CD4-positive, CD25-positive, alpha-beta regulatory T cell (primary cell): ENCODE data around the gene CD2AP. TPM values are rescaled to one million over a fixed set of nuclear protein-coding genes. Genes with fewer than 3 reads are reported as not detected.

Experiments used
- ATAC-seq, 2 donors: fragments of 150-1000 bp; cut with Tn5 transposase; one replicate each; pipeline ENCODE4 v1.10.0; 2021; ENCODE audit warnings: low read depth in 2 of 2, moderate number of reproducible peaks in 2 of 2, moderate library complexity in 1 of 2
- DNase-seq, 3 donors: peaks; one replicate each; pipeline versions ENCODE4 v3.0.0 to v3.0.0-alpha.2; 2012 to 2022; ENCODE audit warnings: mixed read lengths in 1 of 3
- H3K27ac ChIP-seq: one replicate; pipeline ENCODE4 v1.7.0; 2013; ENCODE audit warnings: mild to moderate bottlenecking, low read length; ENCODE audit not compliant: insufficient read depth, poor library complexity, severe bottlenecking
- H3K27me3 ChIP-seq: one replicate; pipeline ENCODE4 v1.7.0; 2013; ENCODE audit warnings: low read length; ENCODE audit not compliant: control insufficient read depth, insufficient read depth
- H3K36me3 ChIP-seq: one replicate; pipeline ENCODE4 v1.7.0; 2013; ENCODE audit warnings: mild to moderate bottlenecking, low read length, moderate library complexity; ENCODE audit not compliant: control insufficient read depth, insufficient read depth
- H3K4me1 ChIP-seq: 2 replicates; pipeline ENCODE4 v1.7.0; 2013; ENCODE audit warnings: mild to moderate bottlenecking, low read length; ENCODE audit not compliant: insufficient read depth, control insufficient read depth, poor library complexity, severe bottlenecking
- H3K4me3 ChIP-seq: one replicate; pipeline ENCODE4 v1.7.0; 2013; ENCODE audit warnings: low read depth, mild to moderate bottlenecking, low read length, moderate library complexity
- H3K9me3 ChIP-seq, 2 experiments: 1 replicate in 1 of 2; 2 replicates in 1 of 2; pipeline ENCODE4 v1.7.0; 2013; ENCODE audit warnings: low read length in 2 of 2, mild to moderate bottlenecking in 1 of 2, moderate library complexity in 1 of 2; ENCODE audit not compliant: control insufficient read depth in 2 of 2
- H3K27ac Mint-ChIP-seq, 3 donors: one replicate each; pipeline ENCODE4 v1.8.0; 2020 to 2022; ENCODE audit warnings: mild to moderate bottlenecking in 3 of 3, mixed read lengths in 3 of 3, moderate library complexity in 2 of 3
- H3K27me3 Mint-ChIP-seq: one replicate; pipeline ENCODE4 v1.8.0; 2022; ENCODE audit warnings: mild to moderate bottlenecking, mixed read lengths
- H3K36me3 Mint-ChIP-seq: one replicate; pipeline ENCODE4 v1.8.0; 2020; ENCODE audit warnings: mixed read lengths
- H3K4me1 Mint-ChIP-seq, 4 donors: one replicate each; pipeline ENCODE4 v1.8.0; 2020 to 2022; ENCODE audit warnings: mixed read lengths in 4 of 4, mild to moderate bottlenecking in 1 of 4
- H3K4me3 Mint-ChIP-seq, 4 donors: one replicate each; pipeline ENCODE4 v1.8.0; 2020 to 2022; ENCODE audit warnings: mild to moderate bottlenecking in 4 of 4, mixed read lengths in 4 of 4, moderate library complexity in 3 of 4
- H3K9me3 Mint-ChIP-seq, 7 donors: one replicate each; pipeline ENCODE4 v1.8.0; 2020 to 2022; ENCODE audit warnings: mixed read lengths in 7 of 7, mild to moderate bottlenecking in 3 of 7, moderate library complexity in 2 of 7
- polyA plus RNA-seq, 4 donors: library from polyadenylated mRNA; unstranded; fragments of 300-500 nt; fragmentation: Illumina TruSeq; gene quantifications; one replicate each; pipeline ENCODE4 v1.2.3, GENCODE V29; 2021
- total RNA-seq: library from RNA; stranded (reverse); gene quantifications from one replicate; pipeline ENCODE4 v1.2.3, GENCODE V29; 2022

CD2AP gene
- total and polyA plus RNA-seq, 5 donors from 2014 or later = 4.0 to 30.5 (median 6.5) TPM

DNA sequence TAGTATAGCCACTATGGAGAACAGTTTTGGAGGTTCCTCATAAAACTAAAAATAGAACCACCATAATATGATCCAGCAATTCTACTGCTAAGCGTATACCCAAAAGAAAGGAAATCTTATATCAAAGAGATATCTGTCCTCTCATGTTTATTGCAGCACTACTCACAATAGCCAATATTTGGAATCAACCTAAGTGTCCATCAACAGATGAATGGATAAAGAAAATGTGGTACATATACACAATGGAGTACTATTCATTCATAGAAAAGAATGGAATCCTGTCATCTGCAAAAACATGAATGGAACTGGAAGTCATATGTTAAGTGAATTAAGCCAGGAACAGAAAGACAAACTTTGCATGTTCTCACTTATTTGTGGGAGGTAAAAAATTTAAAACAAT, 5.7 kb upstream of the CD2AP start:
- Histone ChIP-seq H3K27ac (no peak overlapping the region), H3K4me3 (no peak overlapping the region), H3K9me3 (no peaks in the 10 kb centered on the region), H3K27me3 (peaks cover 3% of the 10 kb centered on the region), H3K36me3 (no peaks in the 10 kb centered on the region), H3K4me1 (no peaks in the 10 kb centered on the region)
- Mint-ChIP-seq H3K4me1 (peaks cover 0 to 8% (median 3%) of the 10 kb centered on the region in 4 donors), H3K9me3 (peaks cover 0 to under 1% (median 0%) of the 10 kb centered on the region in 7 donors), H3K27me3 (peaks cover 30% of the 10 kb centered on the region), H3K27ac (peak overlapping the region in 1 of 3 donors; percentile 9), H3K4me3 (no peak overlapping the region), H3K36me3 (no peaks in the 10 kb centered on the region)
- DNase-seq = no peak
- no peak for ATAC-seq

DNA sequence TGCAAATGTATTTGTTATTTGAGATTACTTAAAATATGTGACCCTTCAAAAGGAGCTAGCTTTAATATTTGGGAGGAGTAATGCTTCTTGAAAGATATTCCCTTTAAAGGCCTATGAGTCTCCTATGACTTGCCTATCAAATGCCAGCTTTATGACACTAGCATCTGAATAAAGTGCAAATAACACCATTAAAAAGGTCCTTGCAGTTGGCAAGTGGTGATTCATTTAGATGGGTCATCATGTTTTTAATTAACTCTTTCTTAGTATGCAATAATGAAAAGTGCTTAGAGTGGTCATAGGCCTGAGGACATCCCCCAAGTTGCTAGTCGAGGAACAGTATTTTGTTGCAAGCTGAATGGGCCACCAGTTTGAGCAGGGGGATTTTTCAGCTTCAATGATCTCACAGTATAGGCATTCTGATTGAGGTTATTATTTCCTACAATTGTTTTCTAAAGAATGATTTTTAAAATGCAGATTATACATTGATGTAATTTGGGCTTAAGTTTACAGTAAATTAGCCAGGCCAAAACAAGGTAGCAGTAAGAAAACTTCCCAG, 3.7 kb upstream of the CD2AP start:
- peaks cover 9% of the 10 kb centered on the region for H3K4me1 ChIP-seq
- H3K36me3 ChIP-seq = no peaks in the 10 kb centered on the region
- H3K4me3 Mint-ChIP-seq = no peak overlapping the region
- H3K36me3 Mint-ChIP-seq = no peaks in the 10 kb centered on the region
- H3K27ac ChIP-seq = no peak overlapping the region
- no peaks in the 10 kb centered on the region for H3K27me3 ChIP-seq
- no peaks in the 10 kb centered on the region for H3K9me3 Mint-ChIP-seq
- H3K9me3 ChIP-seq = no peaks in the 10 kb centered on the region
- DNase-seq (no peak), ATAC-seq (no peak)
- H3K4me1 Mint-ChIP-seq = peaks cover 2 to 18% (median 7%) of the 10 kb centered on the region in 4 donors
- no peak overlapping the region for H3K4me3 ChIP-seq
- H3K27me3 Mint-ChIP-seq = peaks cover 26% of the 10 kb centered on the region
- H3K27ac Mint-ChIP-seq = no peak overlapping the region

DNA sequence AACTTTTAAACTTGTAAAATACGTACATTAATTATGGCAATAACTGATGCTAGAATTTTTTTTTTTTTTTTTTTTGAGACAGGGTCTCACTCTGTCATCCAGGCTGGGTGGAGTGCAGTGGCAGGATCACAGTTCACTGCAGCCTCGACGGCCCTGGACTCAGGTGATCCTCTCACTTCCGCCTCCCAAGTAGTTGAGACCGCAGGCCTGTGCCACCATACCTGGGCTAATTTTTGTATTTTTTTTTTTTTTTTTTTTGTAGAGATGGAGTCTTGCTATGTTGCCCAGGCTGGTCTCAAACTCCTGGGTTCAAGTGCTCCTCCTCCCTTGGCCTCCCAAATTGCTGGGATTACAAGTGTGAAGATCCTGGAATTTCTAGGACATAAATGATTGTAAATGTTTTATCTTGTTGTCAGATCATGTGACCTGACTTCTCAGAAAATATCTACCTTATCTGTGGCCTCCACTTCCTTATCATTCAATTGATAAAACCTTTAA, 2.2 kb upstream of the CD2AP start:
- Histone ChIP-seq H3K27me3 (no peaks in the 10 kb centered on the region), H3K4me3 (no peak overlapping the region), H3K9me3 (no peaks in the 10 kb centered on the region), H3K36me3 (no peaks in the 10 kb centered on the region), H3K4me1 (peaks cover 23% of the 10 kb centered on the region), H3K27ac (no peak overlapping the region)
- DNase-seq (no peak), ATAC-seq (no peak)
- Mint-ChIP-seq H3K4me1 (peaks cover 11 to 32% (median 17%) of the 10 kb centered on the region in 4 donors), H3K4me3 (peak overlapping the region in 1 of 4 donors; percentile 27), H3K9me3 (no peaks in the 10 kb centered on the region), H3K27me3 (peaks cover 19% of the 10 kb centered on the region), H3K27ac (no peak overlapping the region), H3K36me3 (no peaks in the 10 kb centered on the region)

DNA sequence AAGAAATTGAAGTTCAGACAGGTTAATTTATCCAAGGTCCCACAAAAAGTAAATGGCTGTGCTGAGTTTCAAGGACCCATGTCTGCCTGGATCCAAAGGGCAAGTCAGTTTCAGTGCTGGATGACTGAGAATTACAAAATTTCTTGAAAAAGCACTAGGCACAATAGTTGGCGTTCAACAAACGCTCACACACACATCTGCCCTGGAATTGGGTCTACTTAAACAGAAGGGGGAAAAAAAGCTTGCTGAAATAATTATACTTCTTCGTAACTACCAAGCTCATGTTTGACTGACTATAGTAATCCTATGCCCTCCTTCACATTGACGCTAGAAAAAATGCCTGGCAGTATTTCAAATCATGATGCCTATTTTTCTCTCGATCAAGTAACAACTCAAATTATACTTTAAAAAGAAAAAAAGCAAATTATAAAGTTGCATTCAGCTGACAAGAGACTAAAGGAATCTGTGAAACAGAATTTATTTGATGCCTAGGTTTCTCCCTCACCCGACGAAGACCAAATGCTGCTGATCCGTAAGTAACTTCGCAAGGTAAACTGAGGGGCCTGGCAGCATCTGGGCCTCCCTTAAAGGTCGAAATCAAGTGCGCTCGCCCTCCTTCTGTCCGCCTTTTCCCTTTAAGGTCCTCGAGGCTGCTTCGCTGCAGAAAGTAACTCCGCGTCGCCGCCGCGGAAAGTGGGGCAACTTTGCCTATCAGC, 650 bp upstream of the CD2AP start:
- peak overlapping the region; percentile 72 for H3K4me3 ChIP-seq
- ATAC-seq (no peak), DNase-seq (peak in 2 of 3 donors; percentile 6 to 8)
- no peaks in the 10 kb centered on the region for H3K27me3 ChIP-seq
- no peaks in the 10 kb centered on the region for H3K36me3 ChIP-seq
- no peaks in the 10 kb centered on the region for H3K9me3 ChIP-seq
- H3K4me3 Mint-ChIP-seq = peak overlapping the region; percentile 91 to 100 (median 100)
- peaks cover 18 to 43% (median 23%) of the 10 kb centered on the region in 4 donors for H3K4me1 Mint-ChIP-seq
- no peaks in the 10 kb centered on the region for H3K36me3 Mint-ChIP-seq
- H3K27ac ChIP-seq = peak overlapping the region; percentile 92
- H3K27ac Mint-ChIP-seq = peak overlapping the region; percentile 95 to 98 (median 97)
- no peaks in the 10 kb centered on the region for H3K9me3 Mint-ChIP-seq
- peaks cover 14% of the 10 kb centered on the region for H3K27me3 Mint-ChIP-seq
- H3K4me1 ChIP-seq = peaks cover 23% of the 10 kb centered on the region

DNA sequence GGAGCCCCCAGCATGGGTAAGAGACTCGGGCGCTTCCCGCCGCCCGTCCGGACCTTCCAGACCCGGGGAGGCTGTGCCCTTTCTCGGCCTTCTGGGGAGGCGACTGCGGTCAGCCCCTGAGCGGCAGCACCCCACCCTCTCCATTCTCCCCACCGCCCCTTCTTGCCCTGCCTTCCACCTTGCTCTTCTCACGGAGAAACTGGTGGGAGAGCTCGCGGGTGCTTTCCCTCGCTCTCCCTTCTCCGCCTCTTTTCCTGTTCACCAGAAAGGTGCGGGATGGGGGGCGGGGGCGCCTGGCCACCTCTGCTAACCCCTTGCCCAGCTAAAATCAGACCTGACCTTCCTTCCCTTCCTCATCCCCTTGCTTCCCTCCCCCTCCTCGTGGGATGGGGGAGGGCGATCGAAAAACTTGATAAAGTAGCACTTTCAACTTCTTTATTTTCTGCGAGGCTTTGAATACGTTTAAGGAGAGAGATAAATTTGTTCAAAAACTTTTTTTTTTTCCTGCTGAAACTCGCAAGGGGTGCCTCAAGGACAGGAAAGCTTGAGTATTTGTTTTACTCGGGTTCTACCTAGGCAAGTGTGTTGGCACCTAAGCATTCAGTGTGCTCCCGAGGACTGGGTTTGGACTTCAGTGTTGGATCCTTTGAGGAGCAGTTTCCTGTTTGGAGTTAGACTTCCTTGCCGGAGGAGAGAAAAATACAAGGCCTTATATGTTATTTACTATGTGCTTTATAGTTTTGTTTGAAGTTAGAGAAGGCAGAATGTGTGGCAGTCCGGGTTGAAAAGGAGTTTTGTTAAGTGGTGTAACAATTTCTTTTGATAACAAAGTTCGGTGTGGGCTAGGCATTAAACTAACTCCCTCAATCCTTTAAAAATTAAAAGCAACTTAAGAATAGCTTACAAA, 897 bp downstream of the CD2AP start:
- DNase-seq = peak in 1 of 3 donors; percentile 28
- Mint-ChIP-seq H3K36me3 (no peaks in the 10 kb centered on the region), H3K9me3 (no peaks in the 10 kb centered on the region), H3K4me1 (peaks cover 25 to 52% (median 31%) of the 10 kb centered on the region in 4 donors), H3K4me3 (peak overlapping the region; percentile 91 to 100 (median 100)), H3K27ac (peak overlapping the region; percentile 97 to 99 (median 97)), H3K27me3 (peaks cover 8% of the 10 kb centered on the region)
- Histone ChIP-seq H3K4me1 (peaks cover 23% of the 10 kb centered on the region), H3K27ac (peak overlapping the region; percentile 92), H3K36me3 (no peaks in the 10 kb centered on the region), H3K9me3 (no peaks in the 10 kb centered on the region), H3K4me3 (peak overlapping the region; percentile 91), H3K27me3 (no peaks in the 10 kb centered on the region)
- ATAC-seq = no peak

DNA sequence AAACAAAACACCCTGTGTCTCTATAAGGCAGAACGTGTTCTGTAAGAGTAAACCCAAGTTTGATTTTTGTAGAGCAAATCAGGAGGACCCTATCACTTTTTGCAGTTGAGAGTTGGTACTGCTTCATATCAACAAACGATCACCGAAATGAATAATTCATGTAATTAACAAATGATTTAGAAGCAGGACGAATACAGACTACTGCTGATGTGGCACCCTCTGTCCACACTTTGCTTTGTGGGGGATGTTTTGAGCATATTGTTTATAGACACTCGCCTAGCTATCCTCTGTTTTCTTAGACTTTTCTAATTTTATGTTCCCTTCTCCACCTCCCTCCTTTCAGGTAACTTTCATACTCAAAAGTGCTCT, 1.5 kb downstream of the CD2AP start:
- Mint-ChIP-seq H3K27ac (peak overlapping the region; percentile 97 to 99 (median 97)), H3K9me3 (no peaks in the 10 kb centered on the region), H3K4me3 (peak overlapping the region; percentile 91 to 100 (median 100)), H3K4me1 (peaks cover 30 to 58% (median 37%) of the 10 kb centered on the region in 4 donors), H3K36me3 (no peaks in the 10 kb centered on the region), H3K27me3 (peaks cover 5% of the 10 kb centered on the region)
- H3K27ac ChIP-seq = no peak overlapping the region
- H3K36me3 ChIP-seq = no peaks in the 10 kb centered on the region
- ATAC-seq (no peak), DNase-seq (peak in 1 of 3 donors; percentile 16)
- peak overlapping the region; percentile 91 for H3K4me3 ChIP-seq
- H3K27me3 ChIP-seq = no peaks in the 10 kb centered on the region
- no peaks in the 10 kb centered on the region for H3K9me3 ChIP-seq
- H3K4me1 ChIP-seq = peaks cover 23% of the 10 kb centered on the region

DNA sequence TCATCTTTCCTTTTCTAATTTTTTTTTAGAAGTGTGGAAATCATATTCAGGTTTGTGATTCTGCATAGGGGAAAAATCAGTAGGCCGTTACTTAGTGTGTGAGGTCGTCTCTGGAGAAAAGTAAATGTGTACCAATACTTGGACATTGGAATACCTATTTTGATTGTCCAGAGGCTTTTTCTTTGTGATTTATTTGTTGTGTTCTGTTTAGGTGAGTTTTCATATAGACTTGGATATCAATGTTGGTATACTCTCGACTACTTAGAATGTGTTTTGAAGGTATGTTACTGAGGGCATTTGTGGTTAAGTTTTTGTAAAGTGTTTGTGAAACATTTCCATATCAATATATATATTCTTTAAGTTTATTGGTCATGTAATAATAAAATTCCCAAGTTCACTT, 2.3 kb downstream of the CD2AP start:
- no peak overlapping the region for H3K27ac ChIP-seq
- H3K4me3 Mint-ChIP-seq = peak overlapping the region in 3 of 4 donors; percentile 91 to 100 (median 100)
- peaks cover 23% of the 10 kb centered on the region for H3K4me1 ChIP-seq
- H3K9me3 ChIP-seq = no peaks in the 10 kb centered on the region
- ATAC-seq (no peak), DNase-seq (no peak)
- no peak overlapping the region for H3K27ac Mint-ChIP-seq
- peaks cover 5% of the 10 kb centered on the region for H3K27me3 Mint-ChIP-seq
- H3K4me3 ChIP-seq = peak overlapping the region; percentile 91
- H3K36me3 ChIP-seq = no peaks in the 10 kb centered on the region
- H3K4me1 Mint-ChIP-seq = peaks cover 37 to 66% (median 44%) of the 10 kb centered on the region in 4 donors
- H3K36me3 Mint-ChIP-seq = no peaks in the 10 kb centered on the region
- H3K9me3 Mint-ChIP-seq = no peaks in the 10 kb centered on the region
- H3K27me3 ChIP-seq = no peaks in the 10 kb centered on the region
